ENCODE data around the gene DNER.

Gene DNER

DNA sequence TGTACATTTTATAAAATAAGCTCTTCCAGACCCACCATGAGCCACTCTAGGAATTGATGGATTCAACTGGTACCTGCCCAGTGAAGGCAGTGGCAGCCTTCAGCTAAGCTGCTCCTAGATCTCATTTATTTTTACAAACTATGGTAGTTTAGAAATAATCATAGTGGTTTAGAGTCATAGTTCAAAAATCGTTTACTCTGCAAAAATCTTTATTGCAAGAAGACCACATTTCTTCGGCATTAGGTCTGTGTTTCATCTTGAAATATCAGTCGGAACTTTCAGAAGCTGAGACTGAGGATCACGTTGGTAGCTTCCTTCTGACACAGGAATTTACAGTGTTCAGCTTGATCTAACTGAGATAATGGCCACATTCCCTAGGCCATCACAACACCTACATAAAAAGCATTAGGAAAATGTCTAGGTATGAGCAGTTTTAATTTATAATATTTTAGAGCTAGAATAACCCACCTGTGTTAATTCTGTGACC, 237.0 kb downstream of the DNER start:
- no peak for DNase-seq

DNA sequence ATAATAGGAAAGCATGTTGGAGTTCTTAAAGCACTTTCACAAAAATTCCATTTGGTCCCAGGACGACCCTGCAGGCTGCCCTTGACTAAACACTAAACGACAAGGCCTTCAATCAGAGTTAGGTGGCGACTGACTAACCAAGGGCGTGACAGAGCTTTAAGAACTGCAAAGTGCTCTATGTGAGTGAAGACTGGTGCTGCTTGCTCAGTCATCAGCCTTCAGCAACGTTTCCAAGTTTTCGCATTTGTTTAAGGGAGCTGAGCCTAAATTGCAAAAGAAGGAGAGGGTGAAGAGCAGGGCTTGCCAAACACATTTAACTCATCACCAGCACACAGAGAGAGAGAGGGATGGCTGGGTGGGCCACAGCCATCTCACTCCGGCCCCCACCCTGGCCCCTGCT, 238.6 kb downstream of the DNER start:
- no peak for DNase-seq

DNA sequence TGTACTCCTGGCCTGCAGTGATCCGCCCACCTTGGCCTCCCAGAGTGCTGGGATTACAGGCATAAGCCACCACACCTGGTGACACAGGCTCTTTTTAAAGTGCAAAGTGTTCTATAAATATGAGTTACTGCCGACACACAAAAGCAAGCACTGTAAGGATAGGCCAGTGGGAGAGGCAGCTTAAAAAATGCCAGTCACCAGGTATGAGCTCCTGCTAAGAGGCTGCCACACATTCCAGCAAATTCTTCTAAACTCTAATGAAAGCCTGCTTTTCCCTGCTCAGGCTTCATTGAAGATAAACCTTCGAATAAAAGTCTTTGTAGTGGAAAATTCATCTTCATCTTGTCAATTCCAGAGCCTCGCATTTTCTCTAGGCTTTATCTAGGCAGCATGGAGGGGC, 240.2 kb downstream of the DNER start:
- no peak for DNase-seq

DNA sequence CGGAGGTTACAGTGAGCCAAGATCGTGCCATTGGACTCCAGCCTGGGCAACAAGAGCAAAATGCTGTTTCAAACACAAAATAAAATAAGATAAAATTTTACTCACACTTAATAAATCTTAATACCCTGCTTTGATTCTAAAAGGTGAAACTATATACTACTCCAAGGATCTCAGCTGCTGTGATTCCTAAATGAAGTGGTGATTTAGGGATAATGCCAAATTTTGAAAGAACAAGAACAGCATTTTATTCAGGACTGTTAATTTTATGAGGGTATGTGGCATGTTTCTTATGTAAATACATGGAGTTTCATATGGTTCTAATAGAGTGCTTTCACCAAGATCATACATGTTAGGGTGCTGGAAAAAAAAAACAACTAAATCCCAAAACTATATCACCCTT, 243.6 kb downstream of the DNER start:
- DNase-seq = no peak

DNA sequence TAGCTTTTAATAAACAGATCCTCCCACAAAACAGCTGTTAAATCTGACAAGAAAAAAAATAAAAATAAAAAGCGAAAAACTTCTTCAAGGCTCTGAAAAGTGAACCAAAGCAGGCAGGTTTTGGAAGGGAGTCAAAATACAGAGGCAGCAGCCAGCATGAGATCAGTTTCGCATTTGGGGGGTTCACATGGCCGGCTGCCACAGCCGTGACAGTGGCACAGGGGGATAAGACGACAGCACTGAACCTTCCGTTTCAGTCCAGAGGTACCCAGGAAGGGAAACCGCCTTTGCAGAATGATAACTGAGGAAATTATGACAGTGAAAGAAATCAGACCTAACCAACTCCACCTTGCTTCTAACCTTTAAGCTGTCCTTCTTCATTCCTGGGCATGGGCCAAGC, 246.6 kb downstream of the DNER start:
- DNase-seq = no peak

DNA sequence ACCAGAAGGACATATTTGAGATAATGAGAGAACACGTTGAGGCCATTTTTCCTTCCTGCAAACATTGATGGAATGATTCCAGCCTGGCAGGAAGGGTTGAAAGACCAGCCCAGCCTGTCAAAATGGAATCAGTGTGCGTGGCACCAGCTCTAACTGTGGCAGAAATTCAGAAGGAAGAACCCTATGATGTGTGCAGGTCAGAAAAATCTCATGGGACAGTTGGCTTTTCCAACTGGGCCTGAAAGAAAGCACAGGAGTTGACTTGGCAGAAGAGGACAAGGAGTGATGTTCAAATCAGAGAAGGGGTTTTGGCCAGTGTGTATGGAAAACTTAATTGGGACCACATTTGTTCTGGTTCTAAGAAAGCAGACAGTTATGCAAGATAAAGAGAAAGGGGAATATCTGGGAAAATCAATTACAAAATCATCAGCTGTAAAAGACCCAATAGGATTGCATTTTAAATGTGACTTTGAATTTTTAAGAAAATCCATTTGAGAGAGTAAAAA, 250.5 kb downstream of the DNER start:
- DNase-seq = no peak

DNA sequence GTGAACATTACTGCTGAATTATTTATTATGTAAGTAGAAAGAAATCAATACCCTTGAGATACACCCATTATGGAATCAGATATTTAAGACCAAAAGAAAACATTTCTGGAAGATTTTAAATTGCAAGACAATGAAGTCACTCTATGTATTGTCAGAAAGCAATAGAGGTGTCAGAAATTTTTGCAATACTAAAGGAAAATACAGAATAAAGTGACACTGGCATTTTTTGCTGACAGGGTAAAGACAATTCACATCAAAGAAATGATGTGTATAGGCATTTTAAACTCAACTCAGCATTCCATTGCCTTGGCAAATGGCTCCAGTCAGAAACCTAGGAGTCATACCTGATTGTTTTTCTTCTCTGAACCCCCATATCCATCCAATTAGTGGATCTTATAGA, 252.2 kb downstream of the DNER start:
- DNase-seq = no peak

DNA sequence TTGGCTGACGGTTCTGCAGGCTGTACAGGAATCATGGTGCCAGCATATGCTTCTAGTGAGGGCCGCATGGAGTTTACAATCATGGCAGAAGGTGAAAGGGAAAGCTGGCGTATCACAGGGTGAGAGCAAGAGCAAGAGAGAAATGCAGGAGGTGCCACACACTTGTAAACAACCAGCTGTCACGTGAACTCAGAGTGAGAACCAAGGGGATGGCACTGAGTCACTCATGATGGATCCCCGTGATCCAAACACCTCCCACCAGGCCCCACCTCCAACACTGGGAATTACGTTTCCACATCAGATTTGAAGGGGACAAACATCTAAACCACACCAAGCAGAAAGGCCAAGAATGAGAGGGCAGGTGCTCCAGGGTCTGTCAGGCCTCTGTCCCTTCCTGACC, 258.3 kb downstream of the DNER start:
- DNase-seq = no peak

DNA sequence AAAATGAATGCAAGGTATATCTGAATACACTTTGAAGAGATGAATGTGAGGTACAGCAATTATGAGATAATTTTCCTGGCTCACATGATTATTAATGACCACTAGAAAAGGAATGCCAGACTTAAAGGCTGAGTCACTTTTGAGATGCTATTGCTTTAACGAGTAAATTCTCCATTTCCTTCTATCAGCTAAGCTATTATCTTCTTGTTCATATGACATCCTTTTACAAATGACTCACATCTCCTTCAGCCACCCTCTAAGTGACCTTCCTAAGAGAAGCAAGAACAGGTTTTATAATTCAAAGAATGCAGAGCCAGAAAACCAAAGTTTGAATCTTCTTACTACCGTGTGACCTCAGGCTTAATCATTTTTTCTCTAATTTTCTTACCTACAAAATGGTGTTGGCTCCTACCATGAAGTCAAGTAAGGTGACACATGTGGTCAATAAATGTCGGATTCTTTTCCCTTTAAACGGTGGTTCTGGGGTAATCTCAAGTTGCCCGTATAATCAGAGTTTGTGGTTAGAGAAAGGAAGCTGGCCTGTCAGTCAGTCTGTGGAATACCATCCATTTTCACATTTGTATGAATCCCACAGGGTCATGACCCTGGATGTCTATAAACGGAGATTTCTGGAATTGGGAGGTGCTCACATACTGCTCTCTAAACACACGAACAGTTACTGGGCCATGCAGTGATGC, 259.3 kb downstream of the DNER start:
- DNase-seq = no peak

DNA sequence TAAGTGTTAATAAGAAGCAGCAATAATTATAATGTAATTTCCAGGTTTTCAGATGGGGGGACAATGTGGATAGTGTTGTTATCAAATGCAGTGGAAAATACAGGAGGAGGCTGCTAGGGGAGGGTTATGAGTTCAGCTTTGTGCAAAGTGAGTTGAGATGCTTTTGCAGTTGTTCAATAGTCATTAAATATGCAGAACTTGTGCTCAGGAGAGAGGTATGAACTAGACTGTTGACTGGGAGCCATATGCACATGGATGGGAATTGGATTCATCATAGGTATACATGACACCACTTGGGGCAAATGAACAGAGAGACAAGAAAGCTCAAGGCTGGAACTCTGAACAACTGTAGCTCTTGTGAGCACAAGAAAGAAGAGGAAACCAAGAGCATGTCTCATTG, 261.1 kb downstream of the DNER start:
- DNase-seq = no peak

DNA sequence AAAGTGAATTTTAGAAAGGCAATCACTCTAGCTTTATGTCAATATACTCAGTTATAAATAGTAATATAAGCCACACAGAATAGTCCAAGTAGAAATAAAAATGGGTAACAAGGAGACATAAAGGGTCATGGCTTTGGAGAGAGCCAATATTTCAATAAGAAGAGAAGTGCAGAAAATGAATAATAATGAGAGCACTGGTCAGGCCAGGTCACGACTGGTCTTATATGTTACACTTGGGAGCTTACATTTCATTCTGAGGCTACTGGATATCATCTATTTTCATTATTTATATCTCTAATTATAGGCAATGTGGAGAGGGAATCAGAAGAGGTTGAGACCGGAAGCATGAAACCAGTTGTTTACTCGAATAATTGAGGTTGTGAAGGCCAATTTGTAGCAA, 262.5 kb downstream of the DNER start:
- no peak for DNase-seq

DNA sequence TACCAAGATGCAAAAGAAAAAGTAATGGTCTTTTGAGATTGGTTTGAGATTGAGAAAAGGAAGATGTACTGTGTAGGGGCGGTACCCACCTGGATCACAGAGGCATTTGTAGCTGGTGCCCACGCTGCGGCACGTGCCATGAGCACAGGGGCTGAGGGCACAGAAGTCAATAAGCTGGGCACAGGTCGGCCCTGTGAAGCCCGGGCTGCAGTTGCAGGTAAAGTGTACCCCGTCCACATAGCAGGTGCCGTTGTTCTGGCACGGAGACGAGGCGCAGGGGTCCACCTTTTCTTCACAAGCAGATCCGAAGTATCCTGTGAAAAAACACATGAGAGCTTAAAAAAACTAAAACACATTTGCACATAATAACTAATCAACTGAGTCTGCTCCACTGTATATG, 267.1 kb downstream of the DNER start:
- no peak for DNase-seq

DNA sequence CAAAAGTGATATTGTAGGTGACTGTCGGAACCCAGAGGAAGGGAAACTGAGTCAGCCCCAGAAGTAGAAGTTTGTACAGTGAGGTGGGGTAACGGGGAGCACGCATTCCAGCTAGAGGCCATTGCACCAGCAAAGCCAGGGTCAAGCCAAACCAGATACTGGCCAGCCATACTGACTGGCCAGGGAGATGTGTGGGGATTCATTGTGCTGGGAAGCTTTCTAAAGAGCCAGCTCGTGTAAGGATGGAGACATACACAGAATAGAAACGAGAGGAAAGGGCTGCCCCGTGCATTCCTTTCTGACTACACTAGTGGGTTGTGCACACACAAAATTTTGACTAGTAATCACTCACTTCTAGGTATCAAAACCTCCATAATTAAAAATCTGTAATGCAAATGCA, 268.0 kb downstream of the DNER start:
- DNase-seq = no peak

DNA sequence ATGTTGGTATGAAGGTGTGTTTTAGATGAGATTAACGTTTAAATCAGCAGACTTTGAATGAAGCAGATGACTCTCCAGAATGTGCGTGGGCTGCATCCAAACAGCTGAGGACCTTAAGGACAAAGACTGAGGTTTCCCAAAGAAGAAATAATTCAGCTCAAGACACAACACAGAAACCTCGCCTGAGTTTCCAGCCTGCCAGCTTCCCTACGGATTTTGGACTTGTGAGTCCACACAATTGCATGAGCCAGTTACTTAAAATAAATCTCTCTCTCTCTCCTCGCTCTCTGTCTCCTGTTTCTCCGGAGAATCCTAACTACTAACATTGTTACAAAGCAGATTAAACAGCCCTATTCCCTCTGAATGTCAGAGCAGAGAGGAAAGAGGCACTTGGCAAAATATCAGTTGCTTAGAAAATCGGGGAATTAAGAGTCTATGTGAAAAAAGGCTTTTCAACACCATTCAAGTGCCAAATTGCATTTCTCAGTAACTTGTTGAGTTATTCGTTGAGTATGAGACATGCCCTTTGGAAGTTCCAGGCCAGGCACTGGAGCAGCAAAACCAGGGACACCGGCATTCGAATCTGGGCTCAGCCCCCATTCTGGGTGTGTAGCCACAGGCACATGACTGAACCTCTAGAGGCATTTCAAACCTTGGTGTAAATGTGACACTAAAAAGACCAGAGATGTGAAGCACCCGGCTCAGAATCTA, 268.7 kb downstream of the DNER start:
- DNase-seq = no peak

DNA sequence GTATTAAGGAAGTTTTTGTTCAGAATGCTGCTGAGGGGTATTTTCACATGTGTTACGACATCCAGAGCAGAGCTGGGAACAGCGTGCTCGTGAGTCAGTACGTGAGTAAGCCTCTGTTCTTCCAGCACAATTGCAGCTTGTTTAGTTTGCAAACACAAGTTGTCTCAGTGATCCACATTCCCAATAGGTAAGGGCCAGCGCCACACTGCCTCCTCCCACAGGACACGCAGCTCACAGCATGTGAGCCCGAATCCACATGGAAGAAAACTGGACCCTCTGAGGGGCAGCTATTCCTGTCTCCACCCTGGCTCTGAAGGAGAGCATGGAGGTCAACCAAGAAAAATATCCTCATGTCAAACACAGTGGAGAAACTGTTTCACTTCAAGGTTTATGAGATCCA, 269.3 kb downstream of the DNER start:
- DNase-seq = no peak

DNA sequence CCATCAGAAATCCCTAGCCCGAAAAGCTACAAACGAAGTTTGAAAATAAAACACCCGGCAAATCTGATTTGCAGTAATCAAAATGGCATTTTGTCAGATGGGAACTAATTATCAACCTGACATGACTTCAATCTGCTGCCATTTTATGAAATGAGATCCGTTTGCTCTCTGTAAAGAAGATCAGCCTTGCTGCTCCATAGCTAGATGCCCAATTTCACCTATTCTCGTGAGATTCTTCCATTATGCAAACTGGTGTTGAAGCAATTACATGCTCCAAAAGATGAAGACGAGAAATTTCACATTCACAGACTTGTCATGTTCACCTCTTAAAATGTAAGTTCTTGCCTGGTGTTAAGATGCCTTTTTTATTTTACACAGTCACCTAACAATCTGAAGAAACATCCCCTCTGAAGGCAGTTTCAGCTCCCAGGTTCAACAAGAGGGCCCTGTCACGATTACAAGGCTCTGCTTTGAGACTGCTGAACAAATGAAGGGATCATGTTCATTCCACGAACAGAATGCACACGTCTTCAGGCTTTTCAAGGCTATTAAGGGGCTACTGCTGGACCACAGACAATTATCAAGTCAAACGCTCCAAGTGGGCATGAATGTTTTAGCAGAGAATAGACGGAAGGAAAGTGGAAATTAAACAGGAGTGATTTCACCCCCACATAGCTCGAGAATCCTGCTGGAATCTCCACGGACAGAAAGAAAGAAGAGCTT, 270.6 kb downstream of the DNER start:
- DNase-seq = no peak

DNA sequence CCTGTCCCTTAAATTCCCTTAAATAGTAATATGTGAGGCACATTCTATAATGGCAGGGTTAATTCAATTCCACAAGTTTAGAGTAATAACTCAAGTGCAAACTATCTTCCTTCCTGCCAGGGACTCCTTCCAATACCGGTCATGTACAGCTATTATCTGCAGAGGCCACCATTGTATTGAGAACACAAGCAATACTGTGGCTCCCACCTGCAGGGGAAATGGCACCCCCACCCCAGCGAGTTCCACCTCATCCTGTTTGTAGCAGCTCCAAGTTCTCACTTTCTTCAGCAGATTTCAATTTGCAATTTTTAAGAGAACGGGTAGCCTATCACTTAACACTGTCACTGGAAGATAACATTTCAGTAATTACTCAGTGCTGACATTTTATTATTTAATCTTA, 271.2 kb downstream of the DNER start:
- no peak for DNase-seq

DNA sequence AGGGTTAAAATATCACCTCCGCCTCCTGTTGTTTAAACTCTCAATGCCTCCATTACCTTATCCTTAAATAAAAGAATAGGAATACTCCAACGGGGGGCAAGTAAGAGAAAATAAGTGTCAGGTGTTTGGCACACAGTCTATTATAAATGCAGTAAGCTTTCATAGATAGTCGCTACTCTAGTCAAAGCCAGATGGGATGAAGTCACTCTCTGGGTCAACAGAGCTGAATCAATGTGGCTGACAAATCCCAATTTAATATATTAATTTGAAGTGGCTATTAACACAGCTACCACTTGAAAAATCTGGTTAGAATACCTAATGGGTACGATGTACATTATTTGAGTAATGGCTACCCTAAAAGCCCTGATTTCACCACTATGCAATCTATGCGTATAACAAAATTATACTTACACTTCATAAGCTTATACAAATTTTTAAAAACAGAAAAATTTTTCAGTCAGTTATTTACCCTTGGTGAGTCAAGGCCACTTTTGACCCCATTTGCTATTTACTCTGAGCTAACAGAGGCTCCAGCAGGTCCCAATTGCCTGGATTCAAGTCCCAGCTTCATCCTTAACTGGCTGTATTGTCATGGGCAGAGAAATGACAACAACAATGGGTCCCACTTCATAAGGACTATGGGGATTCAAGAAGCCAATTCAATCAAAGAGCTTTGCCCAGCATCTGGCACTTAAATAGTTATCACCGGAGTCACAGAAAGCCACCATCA, 275.8 kb downstream of the DNER start:
- DNase-seq = no peak

DNA sequence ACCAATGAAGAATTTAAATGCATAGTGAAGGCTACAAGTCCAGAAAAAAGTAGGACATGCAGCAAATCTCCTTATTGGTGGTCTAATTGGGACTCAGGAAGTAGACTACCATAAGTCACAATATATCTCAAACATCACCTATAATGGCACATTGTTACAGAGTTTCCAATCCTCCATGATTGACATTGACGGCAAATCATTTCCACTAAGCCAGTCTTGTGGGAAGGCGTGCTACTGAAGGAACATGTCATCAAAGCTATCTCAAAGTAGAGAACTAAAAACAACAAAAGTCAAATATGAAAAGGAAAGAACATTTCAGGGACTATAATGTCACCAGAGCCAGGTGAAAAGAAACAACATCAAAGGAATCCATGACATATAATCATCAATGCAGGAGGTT, 276.9 kb downstream of the DNER start:
- DNase-seq = no peak

DNA sequence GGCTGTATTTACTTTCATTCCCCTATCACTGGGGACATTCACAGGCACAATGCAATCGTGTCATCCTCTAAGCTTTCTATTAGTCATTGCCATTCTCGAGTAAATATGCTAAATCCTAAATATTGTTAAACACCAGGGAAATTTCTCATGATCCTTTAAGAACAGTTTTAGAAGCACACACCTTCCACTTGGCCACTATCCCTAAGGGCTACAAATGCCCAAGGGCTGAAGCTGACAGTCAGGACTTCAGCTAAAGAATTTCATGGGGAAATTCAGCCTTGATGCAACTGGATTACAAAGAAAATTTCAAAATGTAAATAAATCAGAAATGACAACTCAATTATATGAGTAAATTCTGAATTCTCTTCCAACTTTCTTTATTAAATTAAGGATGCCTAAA, 280.2 kb downstream of the DNER start:
- DNase-seq = no peak

DNA sequence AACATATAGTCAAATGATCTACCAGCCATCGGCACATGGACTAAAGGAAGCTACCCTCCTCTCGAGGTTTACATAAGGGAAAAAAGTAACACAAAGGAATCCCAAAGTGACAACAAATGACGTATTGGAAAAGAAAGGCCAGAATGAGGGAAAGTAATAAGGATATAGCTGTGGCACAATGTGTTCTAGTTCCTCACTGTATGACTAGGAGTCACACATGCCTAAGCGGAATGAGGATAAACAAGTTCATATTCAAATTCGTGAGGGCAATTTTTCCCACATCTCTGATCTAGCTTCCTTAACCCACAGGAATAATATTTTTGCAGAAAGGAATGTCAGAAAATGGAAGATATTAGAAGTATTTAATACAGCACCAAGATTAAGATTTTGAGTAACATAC, 281.0 kb downstream of the DNER start:
- DNase-seq = no peak

DNA sequence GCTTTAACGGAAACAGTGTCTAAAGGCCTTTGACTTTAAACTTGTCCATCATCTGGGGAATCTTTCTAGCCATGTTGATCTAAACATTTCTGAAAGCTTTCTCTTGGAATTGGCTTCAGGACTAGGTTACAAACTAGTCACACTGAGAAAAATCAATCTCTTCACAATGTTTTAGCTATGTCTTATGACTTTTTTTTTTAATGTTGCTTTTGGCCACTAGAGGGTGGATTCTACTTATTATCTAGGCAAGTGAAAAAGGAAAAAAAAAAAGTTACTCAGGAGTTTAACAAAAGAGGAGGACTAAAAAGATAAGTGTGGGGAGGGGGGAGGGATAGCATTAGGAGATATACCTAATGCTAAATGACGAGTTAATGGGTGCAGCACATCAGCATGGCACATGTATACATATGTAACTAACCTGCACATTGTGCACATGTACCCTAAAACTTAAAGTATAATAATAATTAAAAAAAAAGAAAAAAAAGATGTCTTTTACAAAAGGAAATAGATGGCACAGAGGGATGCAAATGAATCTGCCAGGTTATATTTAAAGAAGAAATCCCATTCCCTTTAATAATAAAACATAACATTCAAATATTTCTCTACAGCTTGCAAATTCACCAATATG, 282.9 kb downstream of the DNER start:
- DNase-seq = no peak

DNA sequence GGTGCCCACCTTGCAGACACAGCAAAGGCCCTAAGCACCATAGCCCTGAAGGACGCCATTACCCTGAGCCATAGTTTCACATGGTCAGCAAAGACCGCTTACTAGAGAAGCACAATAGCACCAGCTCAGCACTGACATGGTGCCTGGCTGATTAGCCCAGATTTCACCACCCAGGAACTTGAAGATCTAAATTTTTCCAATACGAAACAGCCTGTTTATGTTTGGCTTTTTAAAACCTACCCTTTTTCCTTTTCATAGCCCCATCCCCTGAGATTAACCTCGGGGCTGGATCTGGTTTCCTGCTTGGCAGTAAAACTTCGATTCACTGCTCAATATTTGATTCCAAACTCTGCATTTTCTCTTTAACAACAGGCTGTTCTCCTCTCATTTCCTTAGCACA, 284.8 kb downstream of the DNER start:
- DNase-seq = no peak
